Loucy (cell line): ENCODE measurements around the gene UPK3A.

ENCODE experiments used
- H2AFZ ChIP-seq: fragments of 200-600 bp; sonication (generic); 2 replicates; pipeline ENCODE4 v1.6.0; 2016; ENCODE audit warnings: antibody characterized with exemption, mild to moderate bottlenecking, low read length, moderate library complexity
- H3F3A ChIP-seq: fragments of 200-600 bp; 2 replicates; pipeline ENCODE4 v1.6.0; 2016; ENCODE audit warnings: antibody characterized with exemption, low read depth, mild to moderate bottlenecking
- H3K27me3 ChIP-seq: fragments of 200-600 bp; sonication (generic); 2 replicates; pipeline ENCODE4 v1.6.1; 2014; ENCODE audit warnings: low read length, mild to moderate bottlenecking; ENCODE audit not compliant: insufficient read depth, poor library complexity, severe bottlenecking
- H3K36me3 ChIP-seq: fragments of 200-600 bp; sonication (generic); 2 replicates; pipeline ENCODE4 v1.6.1; 2016; ENCODE audit warnings: low read length; ENCODE audit not compliant: insufficient read depth
- H3K4me1 ChIP-seq: fragments of 200-600 bp; sonication (generic); 2 replicates; pipeline ENCODE4 v1.5.1; 2014; ENCODE audit warnings: low read length, mild to moderate bottlenecking; ENCODE audit not compliant: insufficient read depth, poor library complexity, severe bottlenecking
- H3K4me2 ChIP-seq: fragments of 200-600 bp; sonication (generic); 2 replicates; pipeline ENCODE4 v1.6.0; 2014; ENCODE audit warnings: antibody characterized with exemption, low read length, low read depth, mild to moderate bottlenecking; ENCODE audit not compliant: poor library complexity, severe bottlenecking
- H3K4me3 ChIP-seq: fragments of 200-600 bp; sonication (generic); 2 replicates; pipeline ENCODE4 v1.5.1; 2014; ENCODE audit warnings: low read length, mild to moderate bottlenecking, mixed read lengths; ENCODE audit not compliant: poor library complexity, severe bottlenecking
- H3K79me2 ChIP-seq: fragments of 200-600 bp; sonication (generic); 2 replicates; pipeline ENCODE4 v1.6.1; 2014; ENCODE audit warnings: low read length; ENCODE audit not compliant: insufficient read depth
- H3K9ac ChIP-seq: fragments of 200-600 bp; sonication (generic); 2 replicates; pipeline ENCODE4 v1.6.0; 2014; ENCODE audit warnings: mild to moderate bottlenecking, low read depth, low read length, moderate library complexity; ENCODE audit not compliant: poor library complexity, severe bottlenecking
- H3K9me2 ChIP-seq: fragments of 200-600 bp; sonication (generic); replicated peaks from 2 replicates; pipeline ENCODE4 v1.6.1; 2016; ENCODE audit warnings: low read depth, low read length, mixed read lengths
- H3K9me3 ChIP-seq: fragments of 200-600 bp; sonication (generic); 2 replicates; pipeline ENCODE4 v1.6.1; 2014; ENCODE audit warnings: mild to moderate bottlenecking, antibody characterized with exemption, low read length, low read depth; ENCODE audit not compliant: insufficient read depth
- H4K20me1 ChIP-seq: fragments of 200-600 bp; sonication (generic); 2 replicates; pipeline ENCODE4 v1.6.0; 2014; ENCODE audit warnings: antibody characterized with exemption, low read length, mild to moderate bottlenecking; ENCODE audit not compliant: insufficient read depth, poor library complexity, severe bottlenecking
- CTCF ChIP-seq: fragments of 200-600 bp; sonication (generic); conservative IDR thresholded peaks from 2 replicates; pipeline ENCODE4 v1.5.1; 2014; ENCODE audit warnings: mild to moderate bottlenecking, antibody characterized with exemption, low read length
- EZH2phosphoT487 ChIP-seq: fragments of 200-600 bp; IDR thresholded peaks from 2 replicates; pipeline ENCODE4 v1.6.1; 2018; ENCODE audit warnings: antibody characterized with exemption, mild to moderate bottlenecking, moderate library complexity, borderline replicate concordance

The UPK3A gene

GRCh38 chr22:45242778-45243191 lies 42.0 kb upstream of the UPK3A start:
- peaks cover 18% of the 10 kb centered on the region for H3K4me1 ChIP-seq
- H4K20me1 ChIP-seq: peaks cover 9% of the 10 kb centered on the region
- no peaks in the 10 kb centered on the region for H3K9me2 ChIP-seq
- H3F3A ChIP-seq: no peaks in the 10 kb centered on the region
- peaks cover 6% of the 10 kb centered on the region for H3K79me2 ChIP-seq
- H3K9ac ChIP-seq: no peak overlapping the region
- H2AFZ ChIP-seq: no peak overlapping the region
- H3K27me3 ChIP-seq: no peaks in the 10 kb centered on the region
- TF ChIP-seq CTCF (peak; percentile 28; the same call in 1 of the 2 replicates), EZH2phosphoT487 (no peak)
- H3K36me3 ChIP-seq: no peaks in the 10 kb centered on the region
- no peak overlapping the region for H3K4me3 ChIP-seq
- no peak overlapping the region for H3K4me2 ChIP-seq
- H3K9me3 ChIP-seq: no peaks in the 10 kb centered on the region

GRCh38 chr22:45244916-45245315 lies 39.8 kb upstream of the UPK3A start:
- H3K27me3 ChIP-seq: no peaks in the 10 kb centered on the region
- peaks cover 11% of the 10 kb centered on the region for H3K4me1 ChIP-seq
- H3K4me3 ChIP-seq: no peak overlapping the region
- TF ChIP-seq EZH2phosphoT487 (no peak), CTCF (no peak)
- H3K9me2 ChIP-seq: no peaks in the 10 kb centered on the region
- H3F3A ChIP-seq: no peaks in the 10 kb centered on the region
- no peak overlapping the region for H2AFZ ChIP-seq
- H3K36me3 ChIP-seq: no peaks in the 10 kb centered on the region
- H3K9me3 ChIP-seq: no peaks in the 10 kb centered on the region
- no peak overlapping the region for H3K4me2 ChIP-seq
- peaks cover 3% of the 10 kb centered on the region for H4K20me1 ChIP-seq
- H3K79me2 ChIP-seq: peaks cover 4% of the 10 kb centered on the region
- H3K9ac ChIP-seq: no peak overlapping the region

- Histone ChIP-seq H3K36me3 (no peaks in the 10 kb centered on the region), H3K4me1 (peaks cover 3% of the 10 kb centered on the region), H3K4me2 (no peak overlapping the region), H3F3A (no peaks in the 10 kb centered on the region), H4K20me1 (no peaks in the 10 kb centered on the region), H3K79me2 (no peaks in the 10 kb centered on the region), H3K9ac (no peak overlapping the region), H3K4me3 (no peak overlapping the region), H3K9me3 (no peaks in the 10 kb centered on the region), H2AFZ (no peak overlapping the region), H3K27me3 (no peaks in the 10 kb centered on the region), H3K9me2 (no peaks in the 10 kb centered on the region)
- TF ChIP-seq CTCF (no peak), EZH2phosphoT487 (no peak)
Observed at GRCh38 chr22:45246060-45246985, 38.4 kb upstream of the UPK3A start.
